Gastroesophageal sphincter (tissue), 4 donors: ENCODE measurements around the gene STIMATE. TPM values are rescaled to one million over a fixed set of nuclear protein-coding genes. Genes with fewer than 3 reads are reported as not detected.
A peak's percentile ranks its signal among the peaks of the same experiment; 100 is the strongest.

Source experiments
- ATAC-seq: fragments of 150-250 bp; one replicate; pipeline ENCODE4 v1.9.1; 2016; ENCODE audit warnings: mild to moderate bottlenecking, moderate library complexity
- H3K27ac ChIP-seq, 4 donors: fragments of 200-600 bp; sonication (generic) in 3 of 4; 1 replicate in 3 of 4; 2 replicates in 1 of 4; pipeline ENCODE4 v1.5.1; 2016 to 2019
- H3K27me3 ChIP-seq: fragments of 200-600 bp; sonication (generic); one replicate; pipeline ENCODE4 v1.5.1; 2019
- H3K36me3 ChIP-seq, 2 donors: fragments of 200-600 bp; sonication (generic); one replicate each; pipeline ENCODE4 v1.5.1; 2019; ENCODE audit warnings: control low read depth in 1 of 2
- H3K4me1 ChIP-seq, 3 donors: fragments of 200-600 bp; sonication (generic); 1 replicate in 2 of 3; 2 replicates in 1 of 3; pipeline ENCODE4 v1.5.1; 2016 to 2019; ENCODE audit warnings: control low read depth in 2 of 3
- H3K4me3 ChIP-seq, 2 donors: fragments of 200-600 bp; sonication (generic); one replicate each; pipeline ENCODE4 v1.5.1; 2019; ENCODE audit warnings: mild to moderate bottlenecking in 1 of 2, moderate library complexity in 1 of 2
- H3K9me3 ChIP-seq, 3 donors: fragments of 200-600 bp; sonication (generic); one replicate each; pipeline ENCODE4 v1.5.1; 2017 to 2019; ENCODE audit warnings: control low read depth in 2 of 3
- EP300 ChIP-seq: sonication (generic); formaldehyde crosslinking; IDR thresholded peaks from one replicate; pipeline ENCODE4 v1.6.1; 2017; ENCODE audit warnings: antibody characterized with exemption, mild to moderate bottlenecking
- POLR2A ChIP-seq, 2 donors: fragments of 450-650 bp; IDR thresholded peaks; one replicate each; pipeline ENCODE4 v1.6.1; 2017; ENCODE audit warnings: antibody characterized with exemption in 2 of 2, mild to moderate bottlenecking in 2 of 2, moderate library complexity in 1 of 2
- POLR2AphosphoS5 ChIP-seq: sonication (generic); formaldehyde crosslinking; IDR thresholded peaks from one replicate; pipeline ENCODE4 v1.6.1; 2017; ENCODE audit warnings: antibody characterized with exemption
- WGBS, 2 donors: methylation state at CpG; one replicate each; pipeline ENCODE4 v1.1.5; 2018; ENCODE audit warnings: low coverage in 1 of 2; 5-methylcytosine and 5-hydroxymethylcytosine counted together
- total RNA-seq, 4 donors: library from RNA; depleted of rRNA; stranded (reverse); fragments of >200 nt; gene quantifications; one replicate each; pipeline ENCODE4 v1.1.0, GENCODE V29; 2016
- TF ChIP-seq, protein P1 (sequence below), 4 experiments: fragments of 200-600 bp in 2 of 4; fragments of 450-650 bp in 2 of 4; sonication (generic) in 1 of 4; IDR thresholded peaks; one replicate each; pipeline ENCODE4 v1.5.1; 2017 to 2019; ENCODE audit warnings: antibody characterized with exemption in 4 of 4, mild to moderate bottlenecking in 2 of 4, moderate library complexity in 2 of 4

STIMATE gene
- total RNA-seq, 4 donors from 2014 or later: 14.6 to 30.2 (median 20.5) TPM

DNA sequence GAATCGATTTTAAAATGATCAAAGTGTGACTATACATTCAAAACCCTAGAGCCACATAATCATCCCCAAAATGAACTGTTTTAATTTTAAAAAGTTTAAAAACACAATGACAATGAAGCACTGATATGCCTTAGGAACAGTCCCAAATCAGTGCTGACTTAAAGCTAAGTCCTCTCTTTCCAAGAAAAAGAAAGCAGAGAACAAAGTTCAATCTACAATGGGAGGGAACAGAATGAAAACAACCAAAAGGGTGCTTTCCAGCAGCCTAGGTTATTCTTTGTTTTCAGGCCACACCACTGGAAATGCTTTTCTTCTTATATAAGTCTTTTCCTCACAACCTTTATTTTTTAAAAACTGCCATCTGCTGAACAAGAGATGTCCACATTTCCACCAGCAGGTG is 7.2 kb upstream of the STIMATE start:
- no peaks in the 10 kb centered on the region for H3K27me3 ChIP-seq
- H3K9me3 ChIP-seq: no peaks in the 10 kb centered on the region
- WGBS, 2 donors: 88 to 92% methylated on average over 1 of the region's 1 CpG
- TF ChIP-seq, protein P1, sequence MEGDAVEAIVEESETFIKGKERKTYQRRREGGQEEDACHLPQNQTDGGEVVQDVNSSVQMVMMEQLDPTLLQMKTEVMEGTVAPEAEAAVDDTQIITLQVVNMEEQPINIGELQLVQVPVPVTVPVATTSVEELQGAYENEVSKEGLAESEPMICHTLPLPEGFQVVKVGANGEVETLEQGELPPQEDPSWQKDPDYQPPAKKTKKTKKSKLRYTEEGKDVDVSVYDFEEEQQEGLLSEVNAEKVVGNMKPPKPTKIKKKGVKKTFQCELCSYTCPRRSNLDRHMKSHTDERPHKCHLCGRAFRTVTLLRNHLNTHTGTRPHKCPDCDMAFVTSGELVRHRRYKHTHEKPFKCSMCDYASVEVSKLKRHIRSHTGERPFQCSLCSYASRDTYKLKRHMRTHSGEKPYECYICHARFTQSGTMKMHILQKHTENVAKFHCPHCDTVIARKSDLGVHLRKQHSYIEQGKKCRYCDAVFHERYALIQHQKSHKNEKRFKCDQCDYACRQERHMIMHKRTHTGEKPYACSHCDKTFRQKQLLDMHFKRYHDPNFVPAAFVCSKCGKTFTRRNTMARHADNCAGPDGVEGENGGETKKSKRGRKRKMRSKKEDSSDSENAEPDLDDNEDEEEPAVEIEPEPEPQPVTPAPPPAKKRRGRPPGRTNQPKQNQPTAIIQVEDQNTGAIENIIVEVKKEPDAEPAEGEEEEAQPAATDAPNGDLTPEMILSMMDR (IDR thresholded peaks at IDR 0.05): no peak
- TF ChIP-seq POLR2A (IDR thresholded peaks at IDR 0.05) (no peak), POLR2AphosphoS5 (no peak), EP300 (no peak)
- ATAC-seq: no peak
- no peak overlapping the region for H3K4me3 ChIP-seq
- H3K4me1 ChIP-seq: no peaks in the 10 kb centered on the region
- peaks cover 0 to 53% of the 10 kb centered on the region in 2 donors for H3K36me3 ChIP-seq
- no peak overlapping the region for H3K27ac ChIP-seq

DNA sequence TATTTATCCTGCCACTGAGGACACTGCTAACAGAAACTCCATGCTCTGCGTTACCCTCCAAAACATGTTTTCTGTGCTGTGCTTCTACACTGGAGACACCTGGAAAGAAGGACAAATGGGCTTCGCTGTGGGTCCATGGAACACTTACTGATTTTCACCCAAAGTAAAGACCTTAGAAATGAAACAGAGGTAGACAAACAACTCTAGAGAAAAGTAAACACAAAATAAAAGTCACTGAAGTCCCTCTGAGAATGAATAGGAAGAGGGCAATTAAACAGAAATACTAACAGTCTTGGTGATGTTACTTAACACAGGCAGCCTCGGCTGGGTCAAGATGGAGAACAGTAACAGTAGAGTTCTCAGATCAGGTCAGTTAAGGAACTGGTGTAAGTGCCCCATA is 6.7 kb upstream of the STIMATE start:
- no peak for TF ChIP-seq POLR2AphosphoS5
- TF ChIP-seq, protein P1 (IDR thresholded peaks at IDR 0.05): no peak
- no peak for TF ChIP-seq EP300
- no peak for TF ChIP-seq POLR2A (IDR thresholded peaks at IDR 0.05)
- no peak for ATAC-seq
- no peaks in the 10 kb centered on the region for H3K27me3 ChIP-seq
- H3K9me3 ChIP-seq: no peaks in the 10 kb centered on the region
- H3K27ac ChIP-seq: no peak overlapping the region
- H3K4me1 ChIP-seq: no peaks in the 10 kb centered on the region
- peaks cover 0 to 49% of the 10 kb centered on the region in 2 donors for H3K36me3 ChIP-seq
- H3K4me3 ChIP-seq: no peak overlapping the region
- WGBS, 2 donors: 89 to 90% methylated on average over 2 to 3 of the region's 3 CpGs

DNA sequence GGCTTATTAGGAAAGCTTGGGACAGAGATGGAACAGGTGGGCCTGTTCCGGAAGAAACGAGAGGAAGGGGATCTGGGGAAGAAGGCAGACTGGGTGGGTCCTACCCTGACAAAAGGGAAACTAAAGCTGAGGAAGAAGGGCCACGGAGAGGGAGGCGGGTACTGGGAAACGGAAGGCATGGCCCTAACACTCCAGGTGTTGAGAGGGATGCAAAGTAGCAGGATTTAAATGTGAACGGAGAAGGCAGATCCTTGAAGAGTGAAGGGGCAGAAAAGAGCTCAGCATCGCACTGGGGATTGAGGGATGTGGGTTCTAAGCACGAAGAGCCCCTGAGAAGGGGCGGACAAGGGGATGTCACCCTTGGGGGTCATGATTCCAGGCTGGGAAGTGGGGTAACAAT is 735 bp downstream of the STIMATE start:
- no peaks in the 10 kb centered on the region for H3K27me3 ChIP-seq
- ATAC-seq: no peak
- H3K4me3 ChIP-seq: peak overlapping the region; percentile 51 to 78
- peaks cover 0 to 59% (median 34%) of the 10 kb centered on the region in 3 donors for H3K4me1 ChIP-seq
- H3K9me3 ChIP-seq: no peaks in the 10 kb centered on the region
- 1 to 9% methylated on average over 8 to 9 of the region's 9 CpGs for WGBS, 2 donors
- no peak for TF ChIP-seq EP300
- no peak for TF ChIP-seq POLR2A (IDR thresholded peaks at IDR 0.05)
- H3K36me3 ChIP-seq: no peaks in the 10 kb centered on the region
- peak overlapping the region in 3 of 4 donors; percentile 82 to 88 (median 86) for H3K27ac ChIP-seq

DNA sequence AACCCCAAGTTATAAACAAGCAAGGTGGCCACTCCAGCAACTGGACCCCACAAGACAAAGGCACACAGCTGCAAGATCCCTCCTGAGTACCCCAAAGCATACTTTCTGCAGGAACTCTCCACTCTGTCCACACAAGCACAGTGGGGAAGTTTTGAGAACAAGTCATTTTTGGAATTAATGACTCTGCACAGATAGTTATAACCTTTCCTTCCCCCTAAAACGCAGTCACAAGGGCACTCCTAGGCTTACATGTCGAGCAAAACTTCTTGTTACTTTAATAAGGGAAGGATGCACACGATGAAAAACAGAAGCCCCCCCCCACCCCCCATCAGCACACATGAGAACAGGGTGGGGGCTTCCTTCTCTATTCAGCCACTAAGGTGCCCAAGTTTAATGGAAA is 1.2 kb downstream of the STIMATE start:
- 20% methylated on average over 3 of the region's 3 CpGs; no CpG with 5 or more reads in 1 of the 2 donors for WGBS, 2 donors
- no peaks in the 10 kb centered on the region for H3K9me3 ChIP-seq
- ATAC-seq: no peak
- no peaks in the 10 kb centered on the region for H3K36me3 ChIP-seq
- TF ChIP-seq, protein P1 (IDR thresholded peaks at IDR 0.05): no peak
- TF ChIP-seq EP300: no peak
- no peak for TF ChIP-seq POLR2AphosphoS5
- TF ChIP-seq POLR2A (IDR thresholded peaks at IDR 0.05): no peak
- H3K27me3 ChIP-seq: no peaks in the 10 kb centered on the region
- H3K27ac ChIP-seq: peak overlapping the region in 2 of 4 donors; percentile 82 to 86
- H3K4me3 ChIP-seq: peak overlapping the region; percentile 51 to 78
- peaks cover 0 to 63% (median 39%) of the 10 kb centered on the region in 3 donors for H3K4me1 ChIP-seq

DNA sequence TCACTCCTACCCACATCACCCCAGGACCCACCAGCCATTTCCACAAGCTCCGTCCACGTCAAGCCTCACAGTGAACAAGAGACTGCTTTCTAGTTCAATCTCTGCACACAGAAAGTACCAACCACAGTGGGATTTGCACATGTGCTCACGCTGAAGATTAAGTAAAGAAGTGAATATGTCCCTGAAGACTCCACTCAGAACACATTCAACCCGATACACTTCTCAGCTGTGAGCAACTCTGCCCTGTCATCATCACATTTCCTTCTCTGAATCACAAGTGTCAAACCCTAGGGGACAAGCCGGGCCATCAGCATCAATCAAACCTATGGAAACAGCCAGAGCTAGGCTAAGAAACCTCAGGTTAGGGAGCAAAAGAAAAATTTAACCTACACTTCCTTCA is 1.9 kb downstream of the STIMATE start:
- no peaks in the 10 kb centered on the region for H3K36me3 ChIP-seq
- TF ChIP-seq POLR2AphosphoS5 (no peak), EP300 (no peak), POLR2A (IDR thresholded peaks at IDR 0.05) (no peak)
- TF ChIP-seq, protein P1 (IDR thresholded peaks at IDR 0.05): no peak
- H3K4me3 ChIP-seq: no peak overlapping the region
- H3K4me1 ChIP-seq: peaks cover 0 to 65% (median 39%) of the 10 kb centered on the region in 3 donors
- whole genome bisulfite sequencing, 2 donors: 70% methylated on average over 5 of the region's 5 CpGs; no CpG with 5 or more reads in 1 of the 2 donors
- no peaks in the 10 kb centered on the region for H3K9me3 ChIP-seq
- no peaks in the 10 kb centered on the region for H3K27me3 ChIP-seq
- H3K27ac ChIP-seq: peak overlapping the region in 3 of 4 donors; percentile 10 to 86 (median 82)
- ATAC-seq: no peak
